ENCODE measurements around the gene VAV2. TPM values are rescaled to one million over a fixed set of nuclear protein-coding genes. Genes with fewer than 3 reads are reported as not detected.

VAV2 gene
- total and polyA plus RNA-seq, 9 of the 15 experiments (the other 6 are each of a cell fraction or from before 2014, with no cell fraction given) = 0.01 to 2.7 (median 1.0) TPM; not detected in 1

- peak; percentile 81; the same call in 1 of the 2 replicates for TF ChIP-seq ESRRA (IDR thresholded peaks at IDR 0.05; ENCODE audit: borderline replicate concordance, low read depth)
- TF ChIP-seq ZNF184 (CRISPR knock-in tag; IDR thresholded peaks at IDR 0.05) = no peak
- no peak for TF ChIP-seq U2AF2 (optimal IDR thresholded peaks at IDR 0.05; ENCODE audit: low read depth, low read length)
- TF ChIP-seq THRB (CRISPR knock-in tag; conservative IDR thresholded peaks at IDR 0.05) = no peak
- no peak for TF ChIP-seq NR2F6 (CRISPR knock-in tag; IDR thresholded peaks at IDR 0.05)
- peak; percentile 42; the same call in 1 of the 2 replicates for TF ChIP-seq SPI1 (IDR thresholded peaks at IDR 0.05; ENCODE audit: borderline replicate concordance, low read depth, low read length)
- no peak for TF ChIP-seq SREBF1 (IDR thresholded peaks at IDR 0.05; ENCODE audit: borderline replicate concordance, low read depth, low read length)
- TF ChIP-seq RNF2 (IDR thresholded peaks at IDR 0.05) = peak; percentile 53; the same call in 1 of the 2 replicates
- no peak for TF ChIP-seq HINFP (tag; conservative IDR thresholded peaks at IDR 0.05; ENCODE audit: low read depth)
- TF ChIP-seq IFI16 (CRISPR knock-in tag; IDR thresholded peaks at IDR 0.05) = no peak
- TF ChIP-seq ZNF584 (CRISPR knock-in tag; IDR thresholded peaks at IDR 0.05; ENCODE audit: low read depth) = peak; percentile 89; the same call in 1 of the 2 replicates
- no peak for TF ChIP-seq AFF4 (CRISPR knock-in tag; IDR thresholded peaks at IDR 0.05)
- no peak for TF ChIP-seq ESRRB (CRISPR knock-in tag; IDR thresholded peaks at IDR 0.05; ENCODE audit: borderline replicate concordance)
- TF ChIP-seq KLF10 (CRISPR knock-in tag; IDR thresholded peaks at IDR 0.05) = no peak
- peak; percentile 7; the same call in 1 of the 2 replicates for TF ChIP-seq TRIM28 (IDR thresholded peaks at IDR 0.05)
Observed at GRCh38 chr9:133869674-133870405, 122.3 kb downstream of the VAV2 start (continued).

All from K562 (cell line).